EH (cell line): ENCODE measurements around the gene CPLANE2.
"Not testable (repeated sequence)": the region's sequence is repeated elsewhere in the genome, so short reads cannot be mapped to it uniquely, and the experiment has no call there.

ENCODE experiments used
- DNase-seq: peaks from one replicate; pipeline ENCODE4 v3.0.0-alpha.2; 2015; ENCODE audit warnings: low read depth

The CPLANE2 gene

DNA sequence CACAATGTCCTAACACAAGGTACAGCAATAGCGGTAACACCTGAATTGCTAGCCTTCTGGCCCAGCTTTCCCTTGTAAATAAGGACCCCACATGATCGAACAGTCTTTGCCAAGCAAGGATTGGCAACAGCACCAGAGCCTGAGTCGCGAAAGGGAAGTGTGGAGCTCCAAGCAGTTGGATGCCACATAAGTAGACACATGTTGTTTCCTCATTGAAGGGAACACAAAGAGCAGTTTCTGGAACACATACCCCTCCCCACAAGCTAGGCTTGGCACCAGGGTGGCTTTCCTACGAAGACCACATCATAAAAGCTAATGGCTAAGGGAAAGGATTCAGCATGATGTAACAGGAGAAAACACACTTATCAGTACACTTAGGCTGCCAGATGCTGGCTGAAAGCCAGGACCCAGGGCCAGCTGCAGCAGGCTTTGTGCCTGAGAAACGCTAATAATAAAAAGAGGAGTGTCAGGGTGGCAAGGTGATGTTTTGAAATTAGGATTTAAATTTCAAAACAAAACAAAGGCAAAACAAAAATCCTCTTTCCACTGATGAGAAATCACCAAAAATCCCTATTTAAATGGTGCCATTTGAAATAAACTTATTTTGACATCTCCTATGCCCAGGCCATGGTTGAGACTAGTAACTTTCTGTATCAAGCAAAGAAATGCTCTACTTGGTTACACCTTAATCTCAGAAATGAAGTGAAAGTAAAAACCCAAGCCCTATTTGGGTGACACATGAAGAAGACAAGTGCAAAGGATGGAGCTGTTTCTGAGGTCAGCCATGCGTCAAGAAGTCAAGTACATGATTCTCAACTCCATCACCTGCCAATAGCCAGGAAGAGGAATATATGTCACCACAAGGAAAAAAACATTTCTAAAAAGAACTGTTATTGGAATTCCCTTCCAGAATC, 11.9 kb upstream of the CPLANE2 start:
- peak; percentile 84 for DNase-seq

DNA sequence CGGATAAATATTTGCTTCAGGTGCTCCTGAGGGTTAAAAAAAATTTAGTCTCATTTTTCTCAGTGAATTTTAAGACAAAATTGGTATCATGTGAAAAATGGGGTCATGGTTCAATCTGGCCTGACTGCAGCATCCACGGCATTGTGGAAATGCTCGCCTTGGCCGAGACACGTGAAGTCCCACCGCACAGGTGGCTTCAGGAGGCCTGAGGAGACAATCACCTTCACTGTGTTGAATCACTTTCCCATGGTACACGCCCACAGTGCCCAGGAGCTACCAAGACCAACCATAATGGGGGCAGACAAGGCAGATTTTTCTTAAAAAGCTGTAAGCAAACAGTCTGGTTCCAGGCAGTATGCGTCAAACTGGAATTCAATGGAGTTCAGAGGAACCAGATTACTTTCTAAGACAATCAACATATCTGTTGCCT, 11.0 kb upstream of the CPLANE2 start:
- DNase-seq = no peak

DNA sequence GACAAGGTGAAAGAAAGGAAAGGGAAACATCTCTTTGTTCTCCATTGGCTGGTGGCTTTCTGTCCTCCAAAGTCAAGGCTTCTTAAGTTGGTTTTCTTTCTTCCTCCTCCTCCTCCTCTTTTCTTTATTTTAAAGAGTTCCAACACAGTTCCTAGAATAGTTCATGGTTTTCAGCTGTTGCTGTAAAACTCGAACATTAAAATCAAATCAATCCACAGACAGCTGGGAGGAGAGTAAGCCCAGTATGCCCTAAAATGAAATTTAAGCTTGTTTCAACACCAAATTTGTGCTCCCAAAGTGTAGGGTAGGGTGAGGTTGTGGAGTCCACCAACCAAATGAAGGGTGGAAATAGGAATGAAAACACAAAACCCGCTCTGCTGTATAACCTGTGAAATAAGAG, 10.5 kb upstream of the CPLANE2 start:
- no peak for DNase-seq

DNA sequence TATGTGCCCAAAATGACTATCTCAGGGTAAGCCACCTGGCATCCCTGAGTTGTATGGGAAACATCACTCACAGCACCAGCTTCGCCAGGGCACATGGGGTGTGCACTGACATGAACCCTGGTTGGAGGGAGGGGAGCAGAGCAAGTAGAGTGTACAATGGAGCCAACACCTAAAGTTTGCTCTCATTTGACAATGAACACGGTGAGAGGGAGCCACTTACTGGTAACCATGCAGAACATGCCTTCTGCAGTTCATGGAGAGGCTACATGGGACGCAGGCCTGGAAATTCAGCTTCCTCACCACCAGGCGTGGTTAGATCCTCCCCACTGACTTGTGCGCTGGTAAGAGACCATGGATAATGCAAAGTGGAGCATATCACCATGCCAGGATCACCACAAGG, 10.0 kb upstream of the CPLANE2 start:
- no peak for DNase-seq

DNA sequence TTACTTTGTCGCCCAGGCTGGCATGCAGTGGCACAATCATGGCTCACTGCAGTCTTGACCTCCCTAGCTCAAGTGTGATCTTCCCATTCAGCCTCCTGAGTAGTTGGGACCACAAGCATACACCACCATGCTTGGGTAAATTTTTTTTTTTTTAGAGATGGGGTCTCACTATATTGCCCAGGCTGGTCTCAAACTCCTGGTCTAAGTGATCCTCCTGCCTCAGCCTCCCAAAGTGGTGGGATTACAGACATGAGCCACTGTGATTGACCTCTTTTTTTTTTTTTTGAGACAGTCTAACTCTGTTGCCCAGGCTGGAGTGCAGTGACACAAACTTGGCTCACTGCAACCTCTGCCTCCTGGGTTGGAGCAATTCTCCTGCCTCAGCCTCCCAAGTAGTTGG, 9.3 kb upstream of the CPLANE2 start:
- DNase-seq = not testable (repeated sequence)

DNA sequence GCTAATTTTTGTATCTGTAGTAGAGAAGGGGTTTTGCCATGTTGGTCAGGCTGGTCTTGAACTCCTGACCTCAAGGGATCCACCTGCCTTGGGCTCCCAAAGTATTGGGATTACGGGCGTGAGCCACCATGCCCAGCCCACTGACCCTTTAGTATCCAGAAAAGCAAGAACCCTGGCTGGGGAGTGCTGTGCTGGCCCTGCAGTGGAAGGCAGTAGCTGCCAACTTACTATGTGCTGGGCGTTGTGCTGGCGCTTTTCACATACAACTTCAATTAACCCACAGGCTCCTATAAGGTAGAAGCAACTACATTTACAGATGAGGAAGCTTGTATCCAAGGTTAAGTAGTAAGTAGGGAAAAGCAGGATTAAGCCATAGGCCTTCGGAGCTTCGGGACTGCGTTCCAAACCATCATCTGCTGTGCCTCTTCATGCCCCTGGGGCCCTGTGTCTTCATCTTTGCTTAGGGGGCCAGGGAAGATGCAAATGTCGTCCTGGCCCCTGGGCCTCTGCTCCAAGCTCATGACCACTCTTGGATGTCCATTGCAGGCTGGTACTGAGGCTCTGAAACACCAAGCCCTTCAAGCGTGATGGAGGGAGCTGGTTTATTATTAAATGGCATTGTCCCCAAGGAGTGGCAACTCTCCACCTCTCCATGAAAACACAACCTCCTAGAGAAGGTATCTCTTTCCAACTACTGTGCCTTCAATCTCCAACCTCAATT, 8.7 kb upstream of the CPLANE2 start:
- no peak for DNase-seq

DNA sequence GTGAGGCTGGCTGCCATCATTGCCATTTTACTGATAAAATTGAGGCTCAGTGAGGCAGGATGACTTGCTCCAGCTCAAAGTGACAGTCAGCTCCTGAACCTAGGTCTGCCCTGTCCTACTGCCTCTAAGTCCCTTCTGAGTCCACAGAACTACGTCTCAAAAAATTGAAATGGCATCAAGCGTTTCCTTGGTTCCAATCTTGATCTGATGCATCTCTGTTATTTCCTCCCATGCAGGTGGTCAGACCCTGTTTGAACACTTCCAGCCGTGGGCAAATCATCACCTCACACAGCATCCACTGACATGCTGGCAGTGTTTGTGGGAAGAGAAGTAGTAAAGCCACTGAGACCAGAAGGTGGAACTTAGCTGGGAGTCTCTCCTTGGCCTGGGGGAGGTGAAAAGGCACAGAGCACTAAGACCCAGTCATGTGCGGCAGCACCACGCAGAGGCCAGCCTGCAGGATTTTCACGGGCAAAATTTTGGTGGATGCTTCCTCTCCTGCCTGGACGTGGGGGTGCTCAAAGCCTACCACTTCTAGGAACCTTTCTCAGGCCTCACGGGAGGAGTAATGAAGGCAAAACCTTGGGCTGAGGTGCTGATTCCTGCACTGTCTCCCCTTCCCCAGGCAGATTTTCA, 7.8 kb upstream of the CPLANE2 start:
- no peak for DNase-seq

DNA sequence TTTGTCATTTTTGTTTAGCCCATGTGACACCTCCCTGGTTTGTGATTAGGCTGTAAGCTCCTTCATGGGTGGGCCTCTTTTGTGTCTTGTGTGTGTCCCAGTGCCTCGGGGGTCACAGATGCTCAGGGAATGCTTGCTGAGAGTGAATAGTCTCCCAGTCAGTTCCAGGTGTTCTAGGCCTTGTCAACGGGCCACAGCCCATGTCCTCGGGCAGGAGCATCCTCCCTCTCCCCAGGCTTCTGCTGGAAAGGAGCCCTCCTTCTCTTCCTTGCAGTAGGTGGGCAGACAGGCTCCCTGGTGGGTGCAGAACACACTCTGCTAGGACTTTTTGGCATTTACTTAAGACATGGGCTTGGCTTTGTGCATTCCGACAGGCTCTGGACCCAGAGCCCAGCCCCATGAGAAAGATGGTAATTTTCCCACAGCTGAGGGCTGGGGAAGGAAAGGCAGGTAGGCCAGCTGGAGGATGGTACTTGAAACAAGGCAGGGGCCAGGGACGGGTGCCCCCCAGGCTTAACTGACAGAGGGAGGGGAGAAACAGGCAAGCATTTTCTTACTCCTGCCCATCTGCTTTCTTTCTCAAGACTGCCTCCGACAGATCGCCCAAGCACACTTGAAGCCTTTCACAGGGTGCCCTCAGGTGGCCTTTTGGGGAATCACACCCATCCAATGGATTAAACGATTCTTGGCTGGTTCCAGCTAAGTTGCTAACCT, 7.1 kb upstream of the CPLANE2 start:
- peak; percentile 82 for DNase-seq

DNA sequence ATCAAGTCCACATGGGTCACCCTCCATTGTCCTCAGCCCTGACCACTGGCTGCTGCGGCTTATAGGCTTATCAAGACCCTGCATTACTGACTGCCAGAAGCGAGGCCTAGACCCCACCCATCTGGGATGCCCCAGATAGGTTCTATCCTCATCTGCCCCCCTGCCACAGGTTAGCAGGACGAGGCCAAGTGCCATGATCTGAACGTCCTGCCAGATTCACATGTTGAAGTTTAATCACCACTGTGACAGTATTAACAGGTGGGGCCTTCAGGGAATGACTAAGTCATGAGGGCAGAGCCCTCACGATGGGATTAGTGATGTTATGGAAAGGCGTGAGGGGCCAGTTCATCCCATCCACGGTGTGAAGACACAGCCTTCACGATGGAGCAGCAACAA, 6.2 kb upstream of the CPLANE2 start:
- no peak for DNase-seq

DNA sequence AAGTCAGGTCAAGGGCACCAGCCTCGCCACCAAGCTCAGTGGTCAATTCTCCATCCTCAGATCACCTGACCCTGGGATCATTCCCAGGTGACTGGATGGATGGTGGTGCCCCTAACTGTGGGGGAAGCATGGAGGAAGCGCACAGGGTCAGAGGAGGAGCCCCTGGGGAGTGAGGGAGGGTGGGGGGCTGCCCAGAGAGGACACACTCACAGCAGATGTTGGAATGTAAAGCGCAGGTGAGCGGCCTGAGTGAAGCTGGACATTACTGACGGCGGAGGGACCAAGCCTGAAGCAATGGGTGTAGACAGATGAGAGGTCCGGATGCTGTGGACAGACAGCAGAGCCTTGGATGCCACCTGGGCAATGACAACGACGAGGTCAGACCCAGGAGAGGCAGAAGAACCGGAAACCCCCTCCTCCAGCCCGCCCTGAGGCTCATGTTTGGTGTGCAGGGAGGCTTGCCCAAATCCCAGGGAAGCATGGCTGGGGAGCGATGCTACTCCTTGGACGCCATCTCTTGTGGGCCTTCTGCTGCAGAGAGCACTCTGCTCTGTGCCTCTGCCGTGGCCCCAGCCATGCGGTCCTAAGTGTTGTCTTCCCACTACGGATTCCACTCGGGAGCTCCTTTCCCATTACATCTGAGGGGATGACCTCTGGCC, 5.7 kb upstream of the CPLANE2 start:
- DNase-seq = no peak

DNA sequence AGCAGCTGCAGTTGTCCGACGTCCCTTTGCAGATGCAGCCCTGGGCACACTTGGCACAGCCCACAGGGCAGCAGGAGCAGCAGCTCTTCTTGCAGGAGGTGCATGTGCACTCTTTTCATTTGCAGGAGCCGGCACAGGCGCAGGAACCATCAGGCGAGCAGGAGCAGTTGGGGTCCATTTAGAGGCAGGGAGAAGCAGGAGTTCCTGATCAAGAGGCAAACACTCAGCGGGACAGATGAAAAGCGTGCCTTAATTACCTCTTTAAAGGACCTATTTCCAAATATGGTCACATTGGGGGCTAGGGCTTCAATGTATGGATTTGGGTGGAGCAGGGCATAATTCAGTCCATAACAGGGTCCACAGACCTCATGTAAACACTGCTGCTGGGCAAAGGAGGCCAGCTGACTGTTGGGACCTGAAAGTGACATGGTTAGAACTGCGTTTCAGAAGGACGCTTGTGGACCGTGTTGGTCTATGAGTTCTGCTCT, 4.3 kb upstream of the CPLANE2 start:
- DNase-seq = no peak

DNA sequence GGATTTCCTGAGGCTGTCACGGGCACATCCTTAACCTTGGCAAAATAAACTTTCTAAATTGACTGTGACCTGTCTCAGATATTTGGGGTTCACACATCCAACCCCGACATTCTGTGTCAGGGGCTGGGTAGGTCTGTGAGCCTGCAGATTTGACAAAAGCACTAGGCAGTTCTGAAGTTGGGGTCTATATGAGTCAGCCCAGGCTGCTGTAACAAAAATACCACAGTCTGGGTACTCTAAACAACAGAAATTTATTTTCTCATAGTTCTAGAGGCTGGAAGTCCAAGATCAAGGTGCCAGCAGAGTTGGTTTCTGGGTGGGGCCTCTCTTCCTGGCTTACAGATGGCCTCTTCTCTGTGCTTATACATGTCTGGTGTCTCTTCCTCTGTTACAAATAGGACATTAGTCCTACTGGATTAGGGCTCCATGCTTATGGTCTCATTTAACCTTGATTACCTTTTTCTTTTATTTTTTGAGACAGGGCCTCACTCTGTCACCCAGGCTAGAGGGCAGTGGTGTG, 3.0 kb upstream of the CPLANE2 start:
- DNase-seq = no peak

DNA sequence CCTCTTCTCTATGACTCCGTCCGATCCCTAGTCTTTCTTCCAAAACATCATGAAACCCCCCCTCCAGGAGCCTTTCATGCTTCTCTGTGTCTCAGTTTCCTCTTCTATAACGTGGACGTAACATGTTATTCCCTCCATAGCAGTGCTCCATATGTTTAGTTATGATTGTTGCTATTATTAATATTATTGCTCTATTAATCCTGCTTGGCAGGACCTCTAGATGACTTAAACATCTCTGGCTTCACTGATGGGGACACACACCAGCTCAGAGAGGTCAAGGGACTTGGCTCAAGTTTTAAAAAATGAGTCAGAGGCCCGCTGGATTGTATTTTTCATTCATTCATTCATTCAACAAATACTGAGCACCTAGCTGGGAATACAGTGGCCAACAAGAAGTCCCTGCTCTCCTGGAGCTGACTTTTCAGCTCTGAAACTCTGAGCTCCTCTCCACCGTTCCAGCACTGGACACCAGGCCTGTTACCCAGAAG, 404 bp upstream of the CPLANE2 start:
- peak; percentile 40 for DNase-seq

DNA sequence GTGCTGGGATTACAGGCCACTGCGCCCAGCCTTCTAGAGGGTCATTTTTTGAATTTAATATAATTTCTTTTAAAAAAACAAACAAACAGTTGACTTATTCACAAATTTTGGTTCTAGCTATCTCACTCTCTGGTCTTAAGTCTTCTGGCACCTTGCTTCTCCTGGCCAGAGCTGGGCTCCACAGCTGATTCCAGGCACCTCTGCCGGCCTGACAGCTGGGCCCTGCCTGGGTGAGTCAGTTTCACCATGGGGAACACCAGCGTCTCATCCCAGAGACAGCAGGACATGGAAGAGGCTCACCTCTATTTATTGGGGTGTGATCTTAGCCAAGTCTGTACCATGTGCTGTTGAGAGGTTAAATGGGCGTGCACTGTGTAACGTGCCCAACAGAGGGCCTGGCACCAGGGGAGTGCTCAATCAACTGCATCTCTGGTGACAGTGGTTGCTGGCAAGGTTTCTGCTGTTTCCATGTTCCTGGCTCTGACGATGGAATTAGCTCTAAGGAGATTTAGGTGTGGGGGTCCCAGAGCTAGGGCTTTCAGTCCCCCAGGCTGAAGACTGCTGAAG, 956 bp downstream of the CPLANE2 start:
- peak; percentile 33 for DNase-seq

DNA sequence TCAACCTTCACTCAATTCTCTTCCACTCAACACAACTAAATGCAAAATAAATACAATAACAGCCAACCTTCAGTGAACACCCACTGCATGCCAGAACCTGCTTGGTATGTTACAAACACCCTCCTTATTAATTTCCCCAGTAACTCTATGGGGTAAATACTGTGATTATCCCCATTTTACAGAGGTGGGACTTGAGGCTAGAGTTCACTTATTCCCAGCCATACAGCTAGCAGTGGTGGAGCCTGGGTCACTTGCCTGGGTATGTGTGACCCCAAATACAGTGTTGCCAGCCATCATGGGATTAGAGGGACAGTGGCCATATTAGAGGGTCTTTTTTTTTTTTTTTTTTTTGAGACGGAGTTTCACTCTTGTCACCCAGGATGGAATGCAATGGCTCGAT, 1.6 kb downstream of the CPLANE2 start:
- no peak for DNase-seq

DNA sequence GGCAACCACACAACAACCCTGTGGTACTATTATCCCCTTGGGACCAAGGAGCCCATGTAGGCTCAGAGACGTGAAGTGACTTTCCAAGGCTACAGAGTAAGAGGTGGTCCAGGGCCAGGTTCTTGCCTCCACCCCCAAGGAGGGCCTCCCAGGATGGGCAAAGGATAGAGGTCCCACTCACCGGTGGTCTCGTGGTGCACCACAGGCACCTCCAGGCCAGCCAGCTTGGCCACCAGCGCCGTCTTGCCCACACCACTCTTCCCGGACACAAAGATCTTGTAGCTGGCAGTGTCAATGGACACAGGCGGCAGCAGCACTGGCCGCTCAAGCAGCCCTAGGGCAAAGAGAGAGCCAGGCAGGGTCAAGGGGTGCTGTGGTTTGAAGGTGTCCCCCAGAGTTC, 3.6 kb downstream of the CPLANE2 start:
- no peak for DNase-seq

DNA sequence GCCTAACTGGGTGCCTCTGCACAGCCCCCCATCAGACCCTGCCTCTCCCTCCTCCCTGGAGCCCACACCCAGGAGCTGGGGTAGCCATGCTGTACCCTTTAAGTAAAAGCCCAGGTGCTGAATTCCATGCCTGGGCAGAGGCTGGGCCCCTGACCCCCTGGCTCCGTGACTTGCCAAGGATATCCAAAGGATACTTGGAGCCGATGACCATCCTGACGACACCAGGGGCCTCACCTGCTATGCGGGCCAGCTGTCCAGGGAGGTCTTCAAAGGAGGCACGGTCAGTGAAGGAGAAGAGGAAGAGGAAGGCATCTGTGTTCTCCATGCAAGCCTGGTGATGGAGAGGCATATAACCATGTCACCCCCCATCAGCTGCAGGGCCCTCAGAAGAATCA, 4.7 kb downstream of the CPLANE2 start:
- DNase-seq = no peak

DNA sequence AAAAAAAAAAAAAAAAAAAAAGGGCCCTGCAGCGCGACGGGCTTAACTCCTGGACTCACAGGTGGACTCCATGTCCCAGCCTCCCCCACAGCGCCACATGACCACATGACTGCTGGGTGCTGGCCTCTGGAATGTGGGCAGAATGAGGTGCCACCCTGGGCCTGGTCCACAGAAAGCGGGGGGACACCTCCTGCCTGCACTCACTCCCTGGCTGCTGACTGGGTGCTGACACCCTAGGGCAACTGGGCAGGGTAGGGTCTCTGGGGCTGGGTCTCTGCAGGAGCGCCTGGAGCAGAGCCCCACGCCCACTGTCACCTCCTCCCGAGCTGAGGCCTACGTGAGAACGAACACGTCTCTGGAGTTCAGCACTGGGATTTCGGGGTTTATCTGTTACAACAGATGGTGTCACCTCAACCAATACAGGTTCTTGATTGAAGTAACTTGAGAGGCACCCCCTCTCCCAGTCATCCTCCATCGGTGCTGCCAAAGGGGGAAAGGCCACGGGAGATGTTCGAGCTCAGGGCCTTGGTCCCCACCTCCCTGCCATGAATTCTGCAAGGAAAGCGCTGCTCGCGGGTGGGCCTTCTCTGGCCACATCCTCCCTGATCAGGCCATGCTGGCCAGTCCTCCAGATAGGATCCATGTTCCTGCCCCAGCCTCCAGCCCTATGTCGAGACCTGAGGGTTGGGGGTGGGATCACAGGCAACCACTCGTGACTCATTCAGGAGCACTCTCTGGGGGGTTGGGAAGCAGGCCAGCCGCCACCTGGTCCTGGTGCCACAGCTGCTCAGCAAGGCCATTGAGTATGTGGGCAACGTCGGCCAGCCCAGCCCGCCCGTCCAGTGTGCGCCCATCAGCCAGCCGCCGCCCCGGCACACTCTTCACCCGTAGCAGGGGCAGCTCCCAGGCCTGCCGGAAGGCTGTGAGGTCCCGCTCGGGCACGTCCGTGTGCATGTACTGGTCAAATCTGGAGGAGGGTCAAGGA, 5.4 kb downstream of the CPLANE2 start:
- DNase-seq = no peak

DNA sequence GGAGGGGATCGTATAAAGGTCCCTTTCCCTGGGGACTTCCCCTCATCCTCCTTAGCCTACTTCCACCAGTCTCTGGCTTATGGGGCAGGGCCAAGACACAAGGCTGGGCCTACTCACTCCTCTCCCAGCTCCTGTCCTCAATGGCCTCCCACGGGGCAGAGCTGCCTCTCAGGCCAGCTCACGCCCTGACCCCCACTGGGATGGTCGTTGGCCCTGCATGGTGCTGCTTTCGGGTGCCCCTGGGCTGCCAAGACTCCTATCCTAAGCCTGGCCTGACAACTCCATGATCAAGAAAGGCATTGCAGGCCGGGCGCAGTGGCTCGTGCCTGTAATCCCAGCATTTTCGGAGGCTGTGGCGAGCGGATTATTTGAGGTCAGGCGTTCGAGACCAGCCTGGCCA, 6.2 kb downstream of the CPLANE2 start:
- no peak for DNase-seq
